Uterus (tissue), 4 donors: Measurements from ENCODE around the gene TUT4. TPM values are rescaled to one million over a fixed set of nuclear protein-coding genes. Genes with fewer than 3 reads are reported as not detected.

Experiments used
- DNase-seq, 2 donors: peaks; one replicate each; pipeline ENCODE4 v3.0.0-alpha.2; 2019 to 2020
- H3K27ac ChIP-seq, 2 donors: fragments of 200-600 bp; sonication (generic); 1 replicate in 1 of 2; 2 replicates in 1 of 2; pipeline ENCODE4 v1.5.1; 2016 to 2018
- H3K27me3 ChIP-seq, 2 donors: fragments of 200-600 bp; sonication (generic); one replicate each; pipeline ENCODE4 v1.5.1; 2018 to 2019; ENCODE audit warnings: control low read depth in 1 of 2
- H3K36me3 ChIP-seq, 2 donors: fragments of 200-600 bp; sonication (generic); one replicate each; pipeline ENCODE4 v1.5.1; 2019; ENCODE audit warnings: control low read depth in 1 of 2
- H3K4me1 ChIP-seq, 2 donors: fragments of 200-600 bp; sonication (generic); one replicate each; pipeline ENCODE4 v1.5.1; 2018 to 2019; ENCODE audit warnings: control low read depth in 1 of 2
- H3K4me3 ChIP-seq, 2 donors: fragments of 200-600 bp; sonication (generic); 1 replicate in 1 of 2; 2 replicates in 1 of 2; pipeline ENCODE4 v1.5.1; 2018 to 2019; ENCODE audit warnings: mild to moderate bottlenecking in 1 of 2
- H3K9me3 ChIP-seq, 2 donors: fragments of 200-600 bp; sonication (generic); one replicate each; pipeline ENCODE4 v1.5.1; 2019; ENCODE audit warnings: control low read depth in 1 of 2
- CTCF ChIP-seq, 4 experiments: fragments of 200-600 bp in 2 of 4; fragments of 450-650 bp in 2 of 4; sonication (generic) in 2 of 4; IDR thresholded peaks; one replicate each; pipeline ENCODE4 v1.5.1; 2016 to 2019; ENCODE audit warnings: antibody characterized with exemption in 4 of 4, mild to moderate bottlenecking in 2 of 4, moderate library complexity in 1 of 4
- POLR2A ChIP-seq, 2 donors: fragments of 450-650 bp; IDR thresholded peaks; one replicate each; pipeline ENCODE4 v1.6.1; 2016; ENCODE audit warnings: antibody characterized with exemption in 2 of 2, mild to moderate bottlenecking in 1 of 2, moderate library complexity in 1 of 2
- intact Hi-C: fragments of 100-400 bp; cut with DNase I; formaldehyde crosslinking; loops from one replicate; pipeline ENCODE4 v1.15.1; 2023; ENCODE audit warnings: low total_unique reads
- total RNA-seq, 4 donors: library from RNA; depleted of rRNA in 3 of 4; stranded (reverse); fragments of >200 nt in 3 of 4; gene quantifications; one replicate each; pipeline versions ENCODE4 v1.1.0 to v1.2.4, GENCODE V29; 2014 to 2023
- donor health status: DM: yes; HTN: yes; CAD: no.

The TUT4 gene
- total RNA-seq, 4 donors from 2014 or later, result 105 to 138 (median 127) TPM

DNA sequence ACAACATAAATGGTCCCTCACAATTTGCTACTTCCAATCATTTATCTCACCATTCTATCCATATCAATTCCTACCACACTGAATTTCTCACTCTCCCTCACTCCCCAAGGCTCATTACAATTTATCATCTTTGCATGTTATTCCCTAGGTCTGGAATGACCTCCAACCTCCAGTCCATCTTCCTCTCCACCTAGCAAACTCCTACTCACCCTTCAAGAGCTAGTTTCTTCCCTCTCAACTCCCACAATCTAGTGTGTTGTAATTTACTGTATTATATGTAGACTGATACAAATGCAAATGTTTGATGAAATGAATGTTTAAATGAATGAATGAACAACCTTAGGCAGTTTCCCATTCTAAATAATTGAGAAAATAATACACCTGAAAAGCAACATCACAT lies 3.6 kb downstream of the TUT4 start:
- no peaks in the 10 kb centered on the region for H3K9me3 ChIP-seq
- no peaks in the 10 kb centered on the region for H3K36me3 ChIP-seq
- no peaks in the 10 kb centered on the region for H3K27me3 ChIP-seq
- intact Hi-C loops, result no loop called here
- no peak overlapping the region for H3K4me3 ChIP-seq
- H3K4me1 ChIP-seq, result no peaks in the 10 kb centered on the region
- no peak overlapping the region for H3K27ac ChIP-seq
- no peak for DNase-seq
- TF ChIP-seq CTCF (IDR thresholded peaks at IDR 0.05) (no peak), POLR2A (IDR thresholded peaks at IDR 0.05) (no peak)

DNA sequence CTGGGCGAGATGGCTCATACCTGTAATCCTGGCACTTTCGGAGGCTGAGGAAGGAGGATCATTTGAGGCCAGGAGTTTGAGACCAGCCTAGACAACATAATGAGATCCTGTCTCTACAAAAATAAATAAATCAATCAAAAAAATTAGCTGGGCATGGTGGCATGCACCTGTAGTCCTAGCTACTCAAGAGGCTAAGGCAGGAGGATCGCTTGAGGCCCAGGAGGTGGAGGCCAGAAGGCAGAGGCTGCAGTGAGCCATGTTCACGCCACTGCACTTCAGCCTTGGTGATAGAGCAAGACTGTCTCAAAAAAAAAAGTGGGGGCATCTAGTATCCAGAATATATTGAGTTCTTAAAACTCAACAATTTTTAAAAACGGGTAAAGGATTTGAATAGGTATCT lies 6.0 kb downstream of the TUT4 start:
- no peak for TF ChIP-seq POLR2A (IDR thresholded peaks at IDR 0.05)
- TF ChIP-seq CTCF (IDR thresholded peaks at IDR 0.05), result no peak

DNA sequence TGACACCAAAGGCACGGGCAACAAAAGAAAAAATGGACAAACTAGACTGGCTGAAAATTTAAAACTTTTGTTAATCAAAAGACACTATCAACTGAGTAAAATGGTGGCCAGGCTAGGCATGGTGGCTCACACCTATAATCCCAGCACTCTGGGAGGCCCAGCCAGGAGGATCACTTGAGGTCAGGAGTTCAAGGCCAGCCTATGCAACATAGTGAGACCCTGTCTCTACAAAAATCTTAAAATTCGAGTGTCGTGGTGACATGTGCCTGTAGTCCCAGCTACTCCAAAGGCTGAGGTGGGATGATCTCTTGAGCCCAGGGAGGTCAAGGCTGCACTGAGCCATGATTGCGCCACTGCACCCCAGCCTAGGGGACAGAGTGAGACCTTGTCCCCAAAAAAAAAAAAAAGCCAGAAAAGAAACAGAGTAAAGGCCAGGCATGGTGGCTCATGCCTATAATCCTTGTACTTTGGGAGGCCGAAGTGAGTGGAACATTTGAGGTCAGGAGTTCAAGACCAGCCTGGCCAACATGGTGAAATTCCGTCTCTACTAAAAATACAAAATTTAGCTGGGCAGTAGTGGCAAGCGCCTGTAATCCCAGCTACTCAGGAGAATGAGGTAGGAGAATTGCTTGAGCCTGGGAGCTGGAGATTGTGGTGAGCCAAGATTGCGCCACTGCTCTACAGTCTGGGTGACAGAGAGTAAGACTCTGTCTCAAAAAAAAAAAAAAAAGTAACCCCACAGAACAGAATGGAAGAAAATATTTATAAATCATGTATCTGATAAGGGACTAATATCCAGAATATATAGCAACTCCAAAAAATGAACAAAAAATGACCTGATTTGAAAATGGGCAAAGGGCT lies 8.0 kb downstream of the TUT4 start:
- Histone ChIP-seq H3K27ac (no peak overlapping the region), H3K9me3 (peaks cover 0 to 13% of the 10 kb centered on the region in 2 donors), H3K36me3 (no peaks in the 10 kb centered on the region), H3K4me3 (no peak overlapping the region), H3K4me1 (no peaks in the 10 kb centered on the region), H3K27me3 (no peaks in the 10 kb centered on the region)
- no peak for DNase-seq
- TF ChIP-seq POLR2A (IDR thresholded peaks at IDR 0.05) (no peak), CTCF (IDR thresholded peaks at IDR 0.05) (no peak)
- intact Hi-C loops, result no loop called here

More for the DNA sequence above, 6.0 kb downstream of the TUT4 start:
- intact Hi-C loops, result no loop called here
- Histone ChIP-seq H3K27me3 (no peaks in the 10 kb centered on the region), H3K9me3 (peaks cover 0 to 8% of the 10 kb centered on the region in 2 donors), H3K36me3 (no peaks in the 10 kb centered on the region), H3K4me3 (no peak overlapping the region), H3K4me1 (no peaks in the 10 kb centered on the region), H3K27ac (no peak overlapping the region)
- no peak for DNase-seq

DNA sequence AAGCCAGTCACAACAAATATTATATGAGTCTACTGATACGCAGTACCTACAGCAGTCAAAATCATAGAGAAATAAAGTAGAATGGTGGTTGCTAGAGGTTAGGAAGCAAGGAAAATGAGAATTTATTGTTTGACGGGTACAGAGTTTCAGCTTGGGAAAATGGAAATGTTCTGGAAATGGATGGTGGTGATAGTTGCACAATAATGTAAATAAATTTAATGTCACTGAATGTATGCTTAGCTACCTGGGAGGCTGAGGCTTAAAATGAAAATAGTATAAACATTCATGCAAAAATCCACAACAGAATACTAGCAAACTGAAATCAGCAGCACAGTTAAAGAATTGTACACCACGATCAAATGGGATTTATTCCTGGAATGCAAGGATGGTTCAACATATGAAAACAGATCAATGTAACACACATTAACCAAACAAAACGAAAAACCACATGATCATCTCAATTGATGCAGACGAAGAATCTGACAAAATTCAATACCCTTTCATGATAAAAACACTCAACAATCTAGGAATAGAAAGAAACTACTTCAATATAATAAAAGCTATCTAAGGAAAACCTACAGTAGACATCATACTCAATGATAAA lies 10.7 kb downstream of the TUT4 start:
- DNase-seq, result no peak
- intact Hi-C loops, result no loop called here
- Histone ChIP-seq H3K27me3 (no peaks in the 10 kb centered on the region), H3K9me3 (peaks cover 0 to 13% of the 10 kb centered on the region in 2 donors), H3K4me3 (no peak overlapping the region), H3K36me3 (no peaks in the 10 kb centered on the region), H3K27ac (no peak overlapping the region), H3K4me1 (no peaks in the 10 kb centered on the region)
- TF ChIP-seq CTCF (IDR thresholded peaks at IDR 0.05), result no peak
- no peak for TF ChIP-seq POLR2A (IDR thresholded peaks at IDR 0.05)
